Gastroesophageal sphincter (tissue), 4 donors: ENCODE results near the gene CRIP3. TPM values are rescaled to one million over a fixed set of nuclear protein-coding genes. Genes with fewer than 3 reads are reported as not detected.

Source experiments
- ATAC-seq: fragments of 150-250 bp; one replicate; pipeline ENCODE4 v1.9.1; 2016; ENCODE audit warnings: mild to moderate bottlenecking, moderate library complexity
- H3K27ac ChIP-seq, 4 donors: fragments of 200-600 bp; sonication (generic) in 3 of 4; 1 replicate in 3 of 4; 2 replicates in 1 of 4; pipeline ENCODE4 v1.5.1; 2016 to 2019
- H3K27me3 ChIP-seq: fragments of 200-600 bp; sonication (generic); one replicate; pipeline ENCODE4 v1.5.1; 2019
- H3K36me3 ChIP-seq, 2 donors: fragments of 200-600 bp; sonication (generic); one replicate each; pipeline ENCODE4 v1.5.1; 2019; ENCODE audit warnings: control low read depth in 1 of 2
- H3K4me1 ChIP-seq, 3 donors: fragments of 200-600 bp; sonication (generic); 1 replicate in 2 of 3; 2 replicates in 1 of 3; pipeline ENCODE4 v1.5.1; 2016 to 2019; ENCODE audit warnings: control low read depth in 2 of 3
- H3K4me3 ChIP-seq, 2 donors: fragments of 200-600 bp; sonication (generic); one replicate each; pipeline ENCODE4 v1.5.1; 2019; ENCODE audit warnings: mild to moderate bottlenecking in 1 of 2, moderate library complexity in 1 of 2
- H3K9me3 ChIP-seq, 3 donors: fragments of 200-600 bp; sonication (generic); one replicate each; pipeline ENCODE4 v1.5.1; 2017 to 2019; ENCODE audit warnings: control low read depth in 2 of 3
- EP300 ChIP-seq: sonication (generic); formaldehyde crosslinking; IDR thresholded peaks from one replicate; pipeline ENCODE4 v1.6.1; 2017; ENCODE audit warnings: antibody characterized with exemption, mild to moderate bottlenecking
- POLR2A ChIP-seq, 2 donors: fragments of 450-650 bp; IDR thresholded peaks; one replicate each; pipeline ENCODE4 v1.6.1; 2017; ENCODE audit warnings: antibody characterized with exemption in 2 of 2, mild to moderate bottlenecking in 2 of 2, moderate library complexity in 1 of 2
- POLR2AphosphoS5 ChIP-seq: sonication (generic); formaldehyde crosslinking; IDR thresholded peaks from one replicate; pipeline ENCODE4 v1.6.1; 2017; ENCODE audit warnings: antibody characterized with exemption
- WGBS, 2 donors: methylation state at CpG; one replicate each; pipeline ENCODE4 v1.1.5; 2018; ENCODE audit warnings: low coverage in 1 of 2; 5-methylcytosine and 5-hydroxymethylcytosine counted together
- total RNA-seq, 4 donors: library from RNA; depleted of rRNA; stranded (reverse); fragments of >200 nt; gene quantifications; one replicate each; pipeline ENCODE4 v1.1.0, GENCODE V29; 2016
- TF ChIP-seq, protein P1 (sequence below), 4 experiments: fragments of 200-600 bp in 2 of 4; fragments of 450-650 bp in 2 of 4; sonication (generic) in 1 of 4; IDR thresholded peaks; one replicate each; pipeline ENCODE4 v1.5.1; 2017 to 2019; ENCODE audit warnings: antibody characterized with exemption in 4 of 4, mild to moderate bottlenecking in 2 of 4, moderate library complexity in 2 of 4

CRIP3 gene
- total RNA-seq, 4 donors from 2014 or later = not detected

DNA sequence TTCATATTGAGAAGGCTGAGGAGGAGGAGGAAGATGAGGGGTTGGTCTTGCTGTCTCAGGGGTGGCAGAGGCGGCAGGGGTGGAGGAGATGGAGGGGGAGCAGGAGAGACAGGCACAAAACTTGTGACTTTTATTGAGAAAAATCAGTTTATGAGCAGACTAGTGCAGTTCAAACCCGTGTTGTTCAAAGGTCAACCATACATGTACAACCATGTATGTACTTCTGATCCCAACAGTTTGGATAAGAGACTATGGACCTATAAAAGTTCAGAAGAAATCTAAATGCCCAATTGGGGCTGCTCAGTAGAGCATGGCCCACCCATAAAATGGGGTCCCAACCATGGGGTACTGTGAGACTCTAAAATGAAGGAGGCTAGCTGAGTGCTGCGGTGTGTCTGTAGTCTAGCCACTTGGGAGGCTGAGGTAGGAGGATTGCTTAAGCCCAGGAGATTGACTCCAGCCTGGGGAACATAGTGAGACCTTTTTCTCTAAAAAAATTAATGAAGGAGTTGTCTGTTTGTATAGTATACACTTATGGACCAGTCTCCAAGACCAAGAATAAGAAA, 18.2 kb downstream of the CRIP3 start:
- Histone ChIP-seq H3K36me3 (no peaks in the 10 kb centered on the region), H3K27ac (no peak overlapping the region), H3K4me1 (peaks cover 0 to under 1% (median 0%) of the 10 kb centered on the region in 3 donors), H3K27me3 (peaks cover 16% of the 10 kb centered on the region), H3K4me3 (no peak overlapping the region), H3K9me3 (no peaks in the 10 kb centered on the region)
- 50 to 79% methylated on average over 3 of the region's 3 CpGs for WGBS, 2 donors
- ATAC-seq = no peak
- TF ChIP-seq EP300 (no peak), POLR2AphosphoS5 (no peak), POLR2A (IDR thresholded peaks at IDR 0.05) (no peak)
- TF ChIP-seq, protein P1, sequence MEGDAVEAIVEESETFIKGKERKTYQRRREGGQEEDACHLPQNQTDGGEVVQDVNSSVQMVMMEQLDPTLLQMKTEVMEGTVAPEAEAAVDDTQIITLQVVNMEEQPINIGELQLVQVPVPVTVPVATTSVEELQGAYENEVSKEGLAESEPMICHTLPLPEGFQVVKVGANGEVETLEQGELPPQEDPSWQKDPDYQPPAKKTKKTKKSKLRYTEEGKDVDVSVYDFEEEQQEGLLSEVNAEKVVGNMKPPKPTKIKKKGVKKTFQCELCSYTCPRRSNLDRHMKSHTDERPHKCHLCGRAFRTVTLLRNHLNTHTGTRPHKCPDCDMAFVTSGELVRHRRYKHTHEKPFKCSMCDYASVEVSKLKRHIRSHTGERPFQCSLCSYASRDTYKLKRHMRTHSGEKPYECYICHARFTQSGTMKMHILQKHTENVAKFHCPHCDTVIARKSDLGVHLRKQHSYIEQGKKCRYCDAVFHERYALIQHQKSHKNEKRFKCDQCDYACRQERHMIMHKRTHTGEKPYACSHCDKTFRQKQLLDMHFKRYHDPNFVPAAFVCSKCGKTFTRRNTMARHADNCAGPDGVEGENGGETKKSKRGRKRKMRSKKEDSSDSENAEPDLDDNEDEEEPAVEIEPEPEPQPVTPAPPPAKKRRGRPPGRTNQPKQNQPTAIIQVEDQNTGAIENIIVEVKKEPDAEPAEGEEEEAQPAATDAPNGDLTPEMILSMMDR (IDR thresholded peaks at IDR 0.05) = no peak

DNA sequence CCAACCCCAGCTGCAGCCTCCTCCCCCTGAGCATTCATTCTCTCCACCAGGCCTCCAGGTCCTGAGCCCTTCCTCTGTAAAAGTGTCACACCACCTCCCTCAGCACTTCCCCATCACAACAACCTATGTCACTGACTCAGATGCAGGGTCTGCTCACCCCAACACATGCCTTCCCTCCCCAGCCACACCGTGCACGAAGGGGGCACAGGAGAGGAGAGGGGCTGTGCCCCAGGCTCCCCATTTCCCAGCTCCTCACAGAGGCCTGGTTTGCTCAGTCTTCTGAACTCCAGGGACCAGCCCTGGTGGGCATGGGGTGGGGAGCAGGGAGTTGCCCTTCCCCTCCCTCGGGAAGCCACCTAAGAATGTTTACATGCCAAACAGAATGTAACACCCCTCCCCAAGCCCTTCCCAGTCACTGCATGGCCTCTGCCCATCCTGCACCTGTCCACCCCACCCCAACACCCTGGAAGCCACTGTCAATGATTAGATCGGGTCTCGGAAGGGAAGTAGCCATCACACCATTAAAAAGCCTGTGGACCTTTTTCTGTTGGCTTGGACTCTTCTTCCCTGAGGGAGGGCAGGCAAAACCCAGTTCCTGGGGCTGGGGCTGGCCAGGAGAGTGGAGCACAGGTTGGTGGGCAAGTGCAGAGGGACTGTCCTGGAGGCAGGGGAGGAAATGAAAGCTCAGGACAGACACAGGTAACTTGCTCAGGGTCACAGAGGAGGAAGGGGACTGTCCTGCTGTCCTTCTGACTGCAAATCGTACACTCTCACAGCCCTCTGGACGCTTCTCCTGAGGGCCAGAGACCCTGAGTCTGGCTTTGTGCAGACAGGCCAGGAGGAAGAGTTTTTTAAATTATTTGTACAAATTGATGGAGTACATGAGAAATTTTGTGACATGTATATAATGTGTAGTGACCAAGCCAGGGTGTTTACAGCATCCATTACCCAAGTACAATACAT, 20.6 kb downstream of the CRIP3 start:
- ATAC-seq = no peak
- peaks cover 41% of the 10 kb centered on the region for H3K27me3 ChIP-seq
- TF ChIP-seq, protein P1 (IDR thresholded peaks at IDR 0.05) = no peak
- no peak for TF ChIP-seq POLR2AphosphoS5
- no peak for TF ChIP-seq EP300
- TF ChIP-seq POLR2A (IDR thresholded peaks at IDR 0.05) = no peak
- no peaks in the 10 kb centered on the region for H3K36me3 ChIP-seq
- H3K9me3 ChIP-seq = no peaks in the 10 kb centered on the region
- H3K4me1 ChIP-seq = peaks cover 0 to 8% (median 0%) of the 10 kb centered on the region in 3 donors
- no peak overlapping the region for H3K27ac ChIP-seq
- 94 to 100% methylated on average over 1 to 2 of the region's 7 CpGs for WGBS, 2 donors
- no peak overlapping the region for H3K4me3 ChIP-seq

DNA sequence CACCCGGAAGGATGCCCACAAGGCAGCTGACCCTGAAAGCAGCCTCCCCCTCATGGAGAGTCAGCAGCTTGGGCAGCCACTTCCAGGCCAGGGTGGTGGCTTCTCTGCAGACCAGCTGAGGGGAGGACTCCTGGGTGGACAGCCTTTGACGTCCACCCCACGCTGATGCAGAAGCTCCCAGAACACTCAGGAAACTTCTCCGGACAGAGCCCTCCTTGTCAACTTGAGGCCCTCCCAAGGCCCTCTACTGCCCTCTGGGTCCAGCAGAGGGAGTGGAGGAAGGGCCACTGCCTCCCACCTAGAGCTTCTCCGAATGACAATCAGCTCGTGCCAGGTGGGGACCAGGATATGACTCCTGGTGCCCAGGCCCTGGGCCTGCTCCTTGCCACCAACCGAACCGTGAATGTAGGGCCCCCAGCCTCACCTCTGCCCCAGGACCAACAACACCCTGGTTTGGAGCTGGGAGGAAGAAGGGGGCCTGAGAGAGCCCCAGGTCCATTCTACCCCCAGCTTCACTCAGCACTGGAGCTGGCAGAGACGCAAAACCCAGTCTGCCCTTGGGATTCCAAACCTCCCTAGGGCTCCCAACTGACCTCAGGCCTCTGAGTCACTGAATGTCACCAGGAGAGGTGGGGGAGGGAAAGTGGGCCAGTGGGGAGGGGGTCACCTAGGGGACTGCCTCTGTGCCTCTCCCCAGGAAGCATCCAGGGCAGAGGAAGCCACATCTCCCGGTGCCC, 21.5 kb downstream of the CRIP3 start:
- Histone ChIP-seq H3K27me3 (peaks cover 46% of the 10 kb centered on the region), H3K4me3 (no peak overlapping the region), H3K4me1 (peaks cover 0 to 8% (median 0%) of the 10 kb centered on the region in 3 donors), H3K27ac (no peak overlapping the region), H3K9me3 (no peaks in the 10 kb centered on the region), H3K36me3 (no peaks in the 10 kb centered on the region)
- TF ChIP-seq POLR2AphosphoS5 = no peak
- TF ChIP-seq, protein P1 (IDR thresholded peaks at IDR 0.05) = peak in 1 of 4 experiments; percentile 51
- peak; percentile 27 for ATAC-seq
- 60% methylated on average over 1 of the region's 10 CpGs; no CpG with 5 or more reads in 1 of the 2 donors for WGBS, 2 donors

DNA sequence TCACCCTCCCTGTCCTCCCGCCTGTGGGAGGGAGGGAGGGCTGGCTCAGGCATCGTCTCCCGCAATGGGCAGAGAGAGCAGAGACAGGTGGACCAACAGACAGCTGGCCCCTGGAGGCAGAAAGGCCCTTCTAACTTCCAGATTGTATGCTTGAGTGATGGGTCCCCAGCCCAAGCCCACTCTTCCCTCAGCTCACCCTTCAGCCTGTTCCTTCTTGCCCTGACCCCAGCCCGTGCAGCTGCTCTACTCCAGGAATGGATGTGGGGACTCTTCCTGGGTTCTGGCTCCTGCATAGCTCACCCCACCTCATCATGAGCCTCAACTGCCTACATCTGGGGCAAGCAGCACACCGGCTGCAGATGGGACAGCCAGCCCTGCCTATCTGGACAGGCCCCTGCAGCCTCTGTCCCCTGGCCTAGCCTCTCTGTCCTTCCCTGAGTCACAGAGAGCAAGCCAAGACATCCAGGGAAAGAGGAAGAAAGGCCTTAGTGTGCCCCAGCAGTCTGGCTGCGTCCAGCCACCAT, 22.1 kb downstream of the CRIP3 start:
- no peak for ATAC-seq
- WGBS, 2 donors = 50 to 82% methylated on average over 1 to 3 of the region's 6 CpGs
- Histone ChIP-seq H3K9me3 (no peaks in the 10 kb centered on the region), H3K4me3 (no peak overlapping the region), H3K27ac (no peak overlapping the region), H3K4me1 (peaks cover 0 to 8% (median 0%) of the 10 kb centered on the region in 3 donors), H3K36me3 (no peaks in the 10 kb centered on the region), H3K27me3 (peaks cover 46% of the 10 kb centered on the region)
- no peak for TF ChIP-seq POLR2AphosphoS5
- no peak for TF ChIP-seq EP300
- no peak for TF ChIP-seq POLR2A (IDR thresholded peaks at IDR 0.05)
- TF ChIP-seq, protein P1 (IDR thresholded peaks at IDR 0.05) = no peak
